Measurements from ENCODE around the gene HSD17B8. TPM values are rescaled to one million over a fixed set of nuclear protein-coding genes. Genes with fewer than 3 reads are reported as not detected.
A peak's percentile ranks its signal among the peaks of the same experiment; 100 is the strongest.
"Not testable (repeated sequence)": the region's sequence is repeated elsewhere in the genome, so short reads cannot be mapped to it uniquely, and the experiment has no call there.

HSD17B8 gene
- total RNA-seq, 1 experiment from 2014 or later, result not detected

DNA sequence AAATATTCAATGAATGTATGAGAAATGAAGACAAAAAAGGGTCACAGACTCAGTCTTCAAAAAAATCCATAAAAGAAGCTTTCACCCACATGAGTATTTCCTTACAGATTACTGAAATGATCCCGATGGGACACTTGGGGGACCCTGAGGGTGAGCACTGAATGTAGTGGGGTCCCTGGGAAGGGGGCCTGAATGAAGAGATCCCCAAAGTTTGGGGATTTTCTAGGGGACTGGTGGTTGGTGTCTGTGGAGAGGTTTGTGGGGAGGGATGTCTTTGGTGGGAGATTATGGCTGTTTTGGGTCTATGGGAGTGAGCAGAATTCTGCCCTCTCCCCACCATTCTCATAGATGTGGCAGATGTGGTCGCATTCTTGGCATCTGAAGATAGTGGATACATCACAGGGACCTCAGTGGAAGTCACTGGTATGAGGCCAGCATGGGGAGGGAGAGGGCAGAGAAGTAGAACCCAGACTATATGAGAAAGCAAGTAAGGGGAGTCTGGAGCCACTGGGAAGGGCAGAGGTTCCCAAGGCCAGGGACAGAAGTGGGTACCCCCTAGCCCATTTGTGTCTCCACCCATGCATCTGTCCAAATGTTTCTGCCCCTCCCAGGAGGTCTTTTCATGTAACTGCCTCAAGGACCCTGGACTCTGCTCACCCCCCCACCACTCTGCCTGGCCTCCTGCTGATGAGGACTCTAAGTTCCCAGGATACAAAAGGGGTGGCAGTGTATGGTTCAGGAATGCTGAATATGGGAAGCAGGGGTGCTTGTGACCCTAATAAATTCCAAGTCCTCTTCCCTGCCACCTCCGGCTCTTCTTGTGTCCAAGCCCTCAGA, 1.8 kb downstream of the HSD17B8 start:
- DNase-seq (ENCODE audit: low spot score), result no peak

DNA sequence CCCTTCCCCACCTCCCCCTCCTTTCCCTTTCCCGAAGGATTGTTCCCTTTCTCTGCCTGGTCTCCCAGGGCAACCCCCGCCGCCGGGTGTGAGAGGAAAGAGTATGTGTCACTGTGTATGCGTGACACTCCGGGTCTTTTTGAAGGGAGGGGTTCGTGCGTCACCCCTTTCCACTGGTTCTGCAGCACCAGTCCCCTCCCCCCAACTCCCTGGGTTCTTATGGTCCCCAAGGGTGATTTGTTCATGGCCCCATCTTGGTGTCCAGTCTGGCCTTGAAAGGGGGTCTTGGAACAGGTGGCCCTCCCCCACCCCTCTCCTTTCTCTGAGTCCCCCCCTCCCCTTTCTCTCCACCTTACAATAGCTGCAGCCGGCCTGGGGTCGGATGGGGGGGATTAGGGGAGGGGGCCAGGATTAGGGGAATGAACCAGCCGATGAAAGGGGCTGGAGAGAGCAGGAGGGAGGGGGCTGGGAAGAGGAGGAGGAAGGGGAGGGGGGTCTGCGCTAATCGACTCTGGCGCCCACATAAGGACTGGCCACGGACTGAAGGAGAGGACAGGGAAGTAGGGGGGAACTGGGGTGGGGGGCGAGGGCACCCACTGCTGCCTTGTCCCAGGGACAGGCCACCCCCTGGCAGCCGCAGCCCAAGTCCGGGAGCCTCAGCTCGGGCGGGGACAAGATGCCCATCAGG, 2.6 kb downstream of the HSD17B8 start:
- DNase-seq (ENCODE audit: low spot score), result peak; percentile 36

DNA sequence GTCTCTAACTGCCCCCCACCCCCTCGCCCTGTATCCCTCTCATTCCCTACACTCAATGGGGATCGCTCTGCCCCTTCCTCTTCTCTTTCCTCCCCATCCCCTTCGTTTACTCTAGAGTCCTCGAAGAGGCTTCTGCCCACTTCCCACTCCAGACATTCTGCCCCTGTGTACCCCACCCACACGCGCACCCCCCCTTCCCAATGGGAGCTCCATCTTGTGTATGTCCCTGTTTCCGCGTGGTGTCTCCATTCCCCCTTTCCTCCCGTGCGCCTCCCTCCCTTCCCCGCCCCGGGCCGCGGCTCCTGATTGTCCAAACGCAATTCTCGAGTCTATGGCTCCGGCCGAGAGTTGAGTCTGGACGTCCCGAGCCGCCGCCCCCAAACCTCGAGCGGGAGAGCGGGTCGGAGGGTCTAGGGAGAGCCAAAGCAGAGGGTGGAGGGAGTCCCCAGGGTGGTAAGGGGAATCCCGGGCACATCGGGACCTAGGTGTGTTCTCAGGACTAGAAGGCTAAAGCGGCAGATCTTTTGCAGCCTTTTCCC, 3.2 kb downstream of the HSD17B8 start:
- no peak for DNase-seq (ENCODE audit: low spot score)

DNA sequence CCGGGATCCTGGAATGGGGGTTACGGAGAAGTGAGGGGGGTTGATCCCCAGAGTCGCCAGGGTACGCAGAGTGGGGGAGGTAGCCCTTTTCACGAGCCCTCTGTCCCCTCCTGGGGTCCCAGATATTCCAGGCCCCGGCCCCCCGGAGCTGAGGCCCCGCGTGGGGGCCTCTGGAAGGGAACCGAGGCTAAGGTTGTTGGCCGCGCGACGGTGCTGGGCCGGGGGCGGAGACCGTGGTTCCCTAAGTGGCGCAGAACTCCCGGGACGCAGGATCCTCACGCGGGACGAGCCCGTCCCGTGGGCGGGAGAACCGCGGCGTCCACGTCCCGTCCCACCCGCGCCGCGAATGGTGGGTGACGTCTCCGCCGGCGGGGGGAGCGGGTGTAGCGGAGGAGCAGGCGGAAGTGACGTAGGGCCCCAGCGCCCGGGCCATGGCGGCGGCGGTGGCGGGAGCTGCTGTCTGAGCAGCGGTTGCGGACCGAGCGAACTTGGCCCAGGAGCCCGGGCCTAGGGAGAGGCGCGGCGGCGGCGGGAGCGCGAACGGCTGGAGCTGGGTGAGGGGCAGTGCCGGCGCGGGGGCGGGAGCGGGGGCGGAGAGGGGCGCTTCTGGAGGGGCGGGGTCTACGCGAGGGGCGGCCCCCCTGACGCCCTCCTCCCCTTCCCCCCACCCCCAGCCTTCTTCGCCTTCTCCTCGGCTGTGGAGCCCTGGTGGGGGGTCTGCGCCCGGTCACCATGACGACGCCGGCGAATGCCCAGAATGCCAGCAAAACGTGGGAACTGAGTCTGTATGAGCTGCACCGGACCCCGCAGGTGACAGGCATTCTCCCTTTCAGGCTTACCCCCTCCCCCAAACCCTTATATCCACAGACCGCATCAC, 3.9 kb downstream of the HSD17B8 start, which contains the start of gene RING1:
RING1 (plus strand) TSS at position 410 of the 877 bp plus-strand sequence; CDS start at position 733, 323 bp downstream.
- peak; percentile 53 for DNase-seq (ENCODE audit: low spot score)

DNA sequence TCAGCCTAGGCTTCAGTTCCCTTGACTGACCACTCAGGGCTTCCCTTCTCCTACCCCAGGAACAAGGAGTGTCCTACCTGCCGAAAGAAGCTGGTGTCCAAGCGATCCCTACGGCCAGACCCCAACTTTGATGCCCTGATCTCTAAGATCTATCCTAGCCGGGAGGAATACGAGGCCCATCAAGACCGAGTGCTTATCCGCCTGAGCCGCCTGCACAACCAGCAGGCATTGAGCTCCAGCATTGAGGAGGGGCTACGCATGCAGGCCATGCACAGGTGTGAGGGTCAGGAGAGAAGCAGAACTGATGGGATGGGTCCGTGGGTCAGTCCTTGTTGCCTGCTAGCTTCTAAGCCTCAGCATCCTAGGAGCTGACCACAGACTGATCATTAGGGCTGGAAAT, 5.4 kb downstream of the HSD17B8 start:
- DNase-seq (ENCODE audit: low spot score), result no peak

DNA sequence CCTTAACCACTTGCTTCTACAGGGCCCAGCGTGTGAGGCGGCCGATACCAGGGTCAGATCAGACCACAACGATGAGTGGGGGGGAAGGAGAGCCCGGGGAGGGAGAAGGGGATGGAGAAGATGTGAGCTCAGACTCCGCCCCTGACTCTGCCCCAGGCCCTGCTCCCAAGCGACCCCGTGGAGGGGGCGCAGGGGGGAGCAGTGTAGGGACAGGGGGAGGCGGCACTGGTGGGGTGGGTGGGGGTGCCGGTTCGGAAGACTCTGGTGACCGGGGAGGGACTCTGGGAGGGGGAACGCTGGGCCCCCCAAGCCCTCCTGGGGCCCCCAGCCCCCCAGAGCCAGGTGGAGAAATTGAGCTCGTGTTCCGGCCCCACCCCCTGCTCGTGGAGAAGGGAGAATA, 6.7 kb downstream of the HSD17B8 start:
- no peak for DNase-seq (ENCODE audit: low spot score)

DNA sequence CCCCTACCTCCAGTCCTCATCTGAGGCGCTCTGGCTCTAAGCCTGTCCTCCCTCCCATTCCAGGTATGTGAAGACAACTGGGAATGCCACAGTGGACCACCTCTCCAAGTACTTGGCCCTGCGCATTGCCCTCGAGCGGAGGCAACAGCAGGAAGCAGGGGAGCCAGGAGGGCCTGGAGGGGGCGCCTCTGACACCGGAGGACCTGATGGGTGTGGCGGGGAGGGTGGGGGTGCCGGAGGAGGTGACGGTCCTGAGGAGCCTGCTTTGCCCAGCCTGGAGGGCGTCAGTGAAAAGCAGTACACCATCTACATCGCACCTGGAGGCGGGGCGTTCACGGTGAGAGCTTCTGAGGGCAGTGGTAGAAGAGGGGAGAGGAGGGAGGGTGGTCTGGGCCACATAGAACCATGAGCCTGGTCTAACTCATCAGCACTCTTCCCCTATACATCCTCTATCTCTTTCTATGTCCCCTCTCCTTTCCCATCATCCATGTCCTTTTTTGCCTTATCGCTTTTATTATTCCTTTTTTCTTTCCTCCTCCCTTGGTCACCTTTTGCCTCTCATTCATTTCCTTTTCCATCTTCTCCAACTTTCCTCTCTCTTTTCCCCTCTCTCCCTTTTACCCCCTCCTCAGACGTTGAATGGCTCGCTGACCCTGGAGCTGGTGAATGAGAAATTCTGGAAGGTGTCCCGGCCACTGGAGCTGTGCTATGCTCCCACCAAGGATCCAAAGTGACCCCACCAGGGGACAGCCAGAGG, 7.4 kb downstream of the HSD17B8 start:
- no peak for DNase-seq (ENCODE audit: low spot score)

DNA sequence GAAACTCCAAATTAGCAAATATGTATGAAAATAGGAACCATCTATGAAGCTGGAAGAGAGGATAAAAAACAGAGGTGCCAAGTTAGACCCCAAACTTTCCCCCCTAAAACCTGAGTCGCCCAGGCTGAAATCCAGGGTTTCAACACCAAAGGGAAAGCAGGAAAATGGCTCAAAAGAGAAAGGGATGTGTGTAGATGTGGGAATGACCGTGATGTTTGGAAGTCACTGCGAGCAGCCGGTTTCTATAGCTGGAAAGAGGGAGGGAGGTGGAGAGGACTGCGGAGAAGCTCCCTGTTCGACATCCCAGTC, 8.4 kb downstream of the HSD17B8 start:
- DNase-seq (ENCODE audit: low spot score), result no peak

DNA sequence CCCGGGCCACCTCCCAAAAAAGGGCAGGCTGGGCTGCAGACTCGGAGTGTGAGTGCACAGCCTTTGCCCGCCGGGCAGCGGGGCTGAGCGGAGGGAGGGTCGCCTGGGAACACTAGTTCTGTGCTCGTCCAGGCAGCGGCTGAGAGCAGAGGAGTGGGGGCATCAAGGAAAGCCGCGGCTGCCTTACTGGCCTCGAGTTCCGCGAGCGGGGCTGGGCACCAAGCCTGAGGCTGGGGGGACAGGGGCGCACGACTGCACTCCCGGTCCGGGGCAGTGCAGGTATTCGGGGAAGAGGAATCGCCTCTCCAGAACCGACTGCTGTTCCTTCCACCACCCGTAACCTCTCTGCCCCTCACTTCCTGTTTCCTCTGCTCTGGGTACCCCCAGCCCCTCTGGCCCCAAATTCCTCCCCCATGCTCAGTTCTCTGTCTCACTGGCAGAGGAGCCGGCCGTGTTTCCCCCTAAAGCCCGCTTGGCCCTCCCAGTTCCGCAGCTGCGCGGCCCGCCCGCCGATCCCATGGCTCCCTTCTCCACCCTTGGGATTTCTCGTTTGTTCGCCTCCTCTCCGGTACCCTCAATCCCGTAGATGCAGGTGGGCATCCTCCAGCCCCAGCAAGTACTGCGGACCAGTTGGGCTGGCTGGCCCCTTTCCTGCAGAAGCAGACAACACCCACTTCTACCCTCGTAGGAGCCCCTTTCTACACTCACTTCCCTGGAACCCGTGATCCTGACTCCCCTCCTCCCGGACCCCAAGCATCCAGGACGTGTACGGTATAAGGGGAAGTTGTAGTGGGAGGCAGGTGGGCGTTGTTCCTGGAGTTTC, 8.9 kb downstream of the HSD17B8 start:
- no peak for DNase-seq (ENCODE audit: low spot score)

DNA sequence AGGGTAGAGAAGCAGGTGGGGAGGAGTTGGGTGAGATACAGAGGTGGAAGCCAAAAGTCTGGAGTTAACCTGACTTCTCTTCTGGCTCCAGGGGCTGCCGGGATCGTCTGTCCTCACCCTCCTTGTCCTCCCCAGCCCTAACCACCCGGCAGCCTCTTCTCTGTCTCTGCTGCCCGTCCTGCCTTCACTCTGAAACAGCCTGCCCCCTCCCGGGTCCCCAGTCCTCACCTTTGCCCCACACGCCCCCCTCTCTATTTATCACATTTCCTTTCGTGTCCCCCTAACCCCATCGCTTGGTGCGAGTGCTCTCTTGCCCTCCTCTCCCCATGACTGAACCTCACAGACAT, 9.5 kb downstream of the HSD17B8 start:
- no peak for DNase-seq (ENCODE audit: low spot score)

DNA sequence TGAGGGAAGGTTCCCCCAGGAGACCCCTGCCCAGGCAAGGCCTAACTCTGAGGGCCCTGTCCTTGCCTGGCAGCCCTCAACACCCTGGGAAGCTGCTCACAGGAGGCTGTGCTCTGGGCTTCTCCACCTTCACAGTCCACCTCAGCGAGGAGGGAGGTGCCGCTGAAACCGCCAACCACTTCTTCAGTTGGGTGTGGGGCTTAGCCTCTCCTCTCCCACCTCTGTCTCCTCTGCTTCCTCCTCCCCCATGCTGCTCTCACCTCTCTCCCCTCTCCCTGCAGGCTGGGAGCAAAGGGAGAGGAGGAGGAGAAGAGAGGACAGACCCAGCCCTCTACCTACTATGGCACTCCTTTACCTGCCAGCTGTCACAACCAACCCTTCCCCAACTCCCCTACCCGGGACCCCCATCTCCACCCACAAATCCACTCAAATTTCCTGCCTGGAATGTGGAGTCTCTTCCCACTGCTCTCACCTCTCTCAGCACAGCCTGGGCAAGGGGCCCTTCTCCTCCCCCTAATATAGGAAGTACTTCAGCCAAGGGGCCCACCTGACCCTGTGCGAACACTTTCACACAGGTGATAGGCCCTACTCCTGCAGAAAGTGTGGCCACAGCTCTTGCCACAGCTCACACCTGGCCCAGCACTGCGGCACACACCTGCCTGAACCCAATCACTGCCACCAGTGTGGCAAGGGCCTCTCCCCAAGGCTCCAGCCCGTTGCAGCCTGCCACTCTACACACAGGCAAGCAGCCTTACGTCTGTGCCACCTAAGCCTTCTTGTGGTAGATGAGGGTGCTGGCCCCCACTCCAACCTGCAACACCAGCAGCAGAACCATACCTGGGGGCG, 11.0 kb downstream of the HSD17B8 start:
- no peak for DNase-seq (ENCODE audit: low spot score)

DNA sequence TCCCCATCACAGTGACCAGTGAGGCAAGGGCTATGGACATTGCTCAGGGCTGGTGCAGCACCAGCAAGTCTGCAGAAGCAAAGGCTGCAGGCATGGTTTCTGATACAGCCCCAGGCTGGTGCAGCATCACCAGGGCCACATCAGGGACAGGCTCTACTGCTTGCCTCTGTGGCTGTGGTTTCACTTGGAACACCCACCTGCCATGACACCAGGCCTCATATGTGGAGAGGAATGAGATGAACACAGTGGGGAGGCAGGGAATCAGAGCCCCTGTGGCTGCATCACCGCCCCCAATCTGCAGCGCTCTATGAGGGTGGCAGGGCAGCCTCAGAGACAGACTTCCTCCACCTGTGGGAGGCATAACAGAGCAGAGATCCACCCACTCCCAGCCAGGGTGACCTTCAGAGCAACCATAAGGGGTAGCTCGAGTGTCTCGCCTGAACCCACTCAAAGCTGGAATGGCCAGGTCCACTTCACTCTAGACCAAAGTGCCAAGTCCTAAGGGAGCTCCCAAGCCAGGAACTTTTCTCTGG, 11.7 kb downstream of the HSD17B8 start:
- DNase-seq (ENCODE audit: low spot score), result no peak

DNA sequence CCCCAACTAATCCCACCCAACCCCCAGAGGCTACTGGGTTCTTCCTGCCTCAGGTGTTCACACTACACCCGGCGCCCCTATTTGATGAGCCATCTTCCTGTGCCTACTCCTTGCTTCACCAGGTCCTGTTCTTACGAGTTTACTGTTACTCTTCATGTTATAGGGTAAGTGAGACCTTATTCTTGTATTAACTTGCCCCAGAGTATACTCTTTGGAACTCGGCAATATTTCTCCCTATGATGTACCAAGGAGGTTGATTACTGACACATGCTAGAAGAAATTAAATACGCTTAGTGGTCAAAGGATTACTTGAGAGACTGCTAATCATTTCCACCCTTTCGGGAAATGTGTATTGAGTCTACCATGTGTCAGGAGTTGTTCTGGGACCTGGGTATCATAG, 12.8 kb downstream of the HSD17B8 start:
- no peak for DNase-seq (ENCODE audit: low spot score)

DNA sequence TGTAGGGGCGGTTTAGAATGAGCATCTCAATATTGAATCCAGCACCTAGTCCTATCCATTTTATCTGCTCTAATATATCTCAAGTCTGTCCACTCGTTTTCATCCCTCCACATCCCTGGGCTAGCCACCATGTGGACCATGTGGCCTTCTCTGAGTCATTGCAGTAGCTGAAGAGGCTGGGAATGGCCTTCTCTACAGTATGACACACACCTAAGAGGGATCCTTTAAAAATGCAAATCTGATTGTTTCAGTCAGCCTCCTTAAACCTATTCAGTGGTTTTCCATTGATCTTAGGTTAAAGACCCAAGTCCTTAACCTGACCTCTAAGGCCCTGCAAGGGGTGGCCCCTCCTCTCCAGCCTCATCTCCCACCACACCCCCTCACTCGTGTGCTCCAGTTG, 13.2 kb downstream of the HSD17B8 start:
- DNase-seq (ENCODE audit: low spot score), result no peak

DNA sequence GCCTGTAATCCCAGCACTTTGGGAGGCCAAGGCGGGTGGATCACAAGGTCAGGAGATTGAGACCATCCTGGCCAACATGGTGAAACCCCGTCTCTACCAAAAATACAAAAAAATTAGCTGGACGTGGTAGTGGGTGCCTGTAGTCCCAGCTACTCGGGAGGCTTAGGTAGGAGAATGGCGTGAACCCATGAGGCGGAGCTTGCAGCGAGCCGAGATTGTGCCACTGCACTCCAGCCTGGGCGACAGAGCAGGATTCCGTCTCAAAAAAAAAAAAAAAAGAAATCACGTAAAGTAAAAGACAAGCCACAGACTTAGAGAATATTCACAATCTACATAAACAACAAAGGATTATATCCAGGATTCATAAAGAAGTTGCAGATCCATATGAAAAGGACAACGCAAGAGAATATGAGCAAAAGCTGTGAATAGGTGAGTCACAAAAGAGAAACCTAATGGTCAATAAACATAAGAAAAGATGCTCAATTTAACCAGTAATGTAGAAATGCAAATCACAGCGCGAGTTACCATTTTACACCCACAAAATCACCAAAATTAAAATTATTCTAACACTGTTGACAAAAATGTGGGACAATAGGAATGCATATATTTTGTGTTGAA, 22.2 kb downstream of the HSD17B8 start:
- DNase-seq (ENCODE audit: low spot score), result not testable (repeated sequence)

DNA sequence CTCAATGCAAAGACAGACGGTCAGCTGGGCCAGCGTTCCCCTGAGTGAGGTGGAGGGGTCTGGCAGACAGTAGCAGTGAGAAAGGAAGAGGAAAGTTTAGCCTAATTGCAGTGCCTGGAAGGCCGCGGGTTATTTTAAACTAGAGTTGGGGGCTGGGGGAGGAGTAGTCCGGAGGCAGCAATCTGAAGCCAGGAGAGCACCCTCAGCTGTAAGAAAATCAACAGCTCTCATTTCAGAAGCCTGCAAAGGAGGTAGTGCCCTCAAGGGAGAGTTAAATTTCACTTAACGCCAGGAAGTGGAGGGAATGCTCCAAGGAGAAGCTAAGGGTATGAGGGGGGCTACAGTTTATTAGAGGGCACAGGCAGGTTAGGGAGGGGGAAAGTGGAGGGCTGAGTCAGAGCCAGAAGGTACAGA, 30.8 kb downstream of the HSD17B8 start:
- no peak for DNase-seq (ENCODE audit: low spot score)

DNA sequence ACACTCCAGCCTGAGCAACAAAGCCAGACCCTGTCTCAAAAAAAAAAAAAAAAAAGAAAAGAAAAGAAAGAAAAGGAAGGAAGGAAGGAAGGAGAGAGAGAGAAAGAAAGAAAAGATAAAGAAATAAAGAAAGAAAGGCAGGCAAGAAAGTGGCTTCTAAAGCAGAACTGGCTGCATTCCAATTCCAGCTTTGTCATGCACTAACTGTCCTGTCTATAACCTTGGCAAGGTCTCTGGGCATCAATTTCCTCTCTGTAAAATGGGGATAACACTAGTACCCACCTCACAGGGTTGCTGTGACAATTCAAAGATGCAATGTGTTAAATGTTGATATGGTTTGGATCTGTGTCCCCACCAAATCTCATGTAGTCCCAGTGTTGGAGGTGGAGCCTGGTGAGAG, 31.9 kb downstream of the HSD17B8 start:
- DNase-seq (ENCODE audit: low spot score), result no peak

DNA sequence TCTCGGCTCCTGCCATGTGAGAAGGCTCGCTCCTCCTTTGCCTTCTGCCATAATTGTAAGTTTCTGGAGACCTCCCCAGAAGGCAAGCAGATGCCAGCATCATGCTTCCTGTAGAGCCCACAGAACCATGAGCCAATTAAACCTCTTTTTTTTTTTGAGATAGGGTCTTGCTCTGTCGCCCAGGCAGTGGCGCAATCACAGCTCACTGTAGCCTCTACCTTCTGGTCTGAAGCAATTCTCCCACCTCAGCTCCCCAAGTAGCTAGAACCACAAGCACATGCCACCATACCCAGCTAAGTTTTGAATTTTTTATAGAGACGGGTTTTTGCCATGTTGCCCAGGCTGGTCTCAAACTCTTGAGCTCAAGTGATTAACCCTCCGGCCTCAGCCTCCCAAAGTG, 32.4 kb downstream of the HSD17B8 start:
- DNase-seq (ENCODE audit: low spot score), result no peak

DNA sequence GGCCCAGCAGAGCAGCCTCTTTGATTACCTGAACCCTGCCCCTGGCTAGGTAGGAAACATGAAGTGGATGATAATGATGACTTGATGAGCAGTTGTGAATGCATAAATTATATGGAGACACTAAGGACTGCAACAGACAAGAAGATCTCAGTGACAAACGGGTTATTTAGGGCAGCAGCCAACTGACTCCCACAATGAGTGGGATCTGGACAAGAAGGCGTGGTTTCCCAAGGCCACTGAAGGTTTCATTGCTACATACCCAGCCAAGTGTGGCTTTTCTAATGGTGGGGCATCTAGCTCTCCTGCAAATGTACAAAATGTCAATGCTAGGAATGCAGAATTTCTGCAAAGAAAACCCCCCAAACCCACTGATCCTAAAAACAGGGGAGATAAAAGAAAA, 33.3 kb downstream of the HSD17B8 start:
- DNase-seq (ENCODE audit: low spot score), result no peak

Measured in A172 (cell line).